Measurements from ENCODE around the gene TRPM2. TPM values are rescaled to one million over a fixed set of nuclear protein-coding genes. Genes with fewer than 3 reads are reported as not detected.

The TRPM2 gene
- total and polyA plus RNA-seq, 2 donors (not counting 3 experiments of a cell fraction or from before 2014, with no cell fraction given), result not detected

DNA sequence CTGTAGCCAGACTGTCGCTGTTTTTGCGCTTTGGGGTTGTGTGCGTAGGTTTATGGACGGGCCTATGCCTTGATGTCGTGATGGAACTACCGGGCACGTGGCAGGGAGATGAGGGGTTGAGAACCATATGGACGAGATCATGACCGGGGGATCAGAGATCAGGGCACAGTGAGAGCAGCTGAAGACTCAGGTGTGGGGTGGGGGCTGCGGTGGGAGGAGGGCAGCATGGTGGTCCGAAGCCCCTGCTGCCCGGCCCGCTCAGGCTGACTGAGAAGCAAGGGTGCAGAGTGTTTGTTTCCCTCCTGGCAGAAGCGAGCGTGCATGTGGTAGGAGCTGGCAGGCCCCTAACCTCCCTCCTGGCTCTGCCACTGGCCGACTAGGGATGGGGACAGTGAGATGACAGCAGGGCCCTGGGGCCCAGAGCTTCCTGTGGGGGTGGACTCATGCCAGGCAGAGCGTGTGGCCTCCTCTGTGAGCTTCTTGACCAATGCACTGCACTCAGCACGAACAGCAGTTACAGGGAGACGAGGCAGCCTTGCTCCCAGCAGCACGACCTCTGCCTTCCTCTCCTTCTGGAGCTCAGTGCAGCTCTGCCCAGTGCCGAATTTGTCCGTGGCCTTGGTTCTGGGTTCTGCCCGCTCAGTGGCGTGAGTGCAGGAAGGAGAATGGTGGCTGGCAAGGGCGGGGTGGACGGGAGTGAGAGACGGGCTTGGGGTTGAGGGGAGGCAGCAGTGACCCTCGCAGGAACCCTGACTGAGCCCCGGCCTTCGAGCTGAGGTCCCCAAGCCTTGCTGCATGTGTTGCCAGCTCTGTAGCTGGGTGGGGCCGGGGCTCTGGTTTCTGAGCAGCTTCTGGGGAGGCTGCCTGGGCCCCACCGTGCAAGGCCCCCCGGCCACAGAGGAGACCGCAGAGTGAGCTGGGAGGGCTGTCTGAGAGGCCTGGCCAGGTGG, 79.7 kb downstream of the TRPM2 start:
- ChIA-PET POLR2A (no interaction called here), CTCF (no interaction called here)
- H3K4me2 ChIP-seq (ENCODE audit: insufficient read depth, low read length), result no peak overlapping the region
- dilution Hi-C loops (cut with MboI; ENCODE audit: extremely low pct_ligation_motif_present, low sequenced_read_pairs) (no loop called here), intact Hi-C loops (cut with micrococcal nuclease) (no loop called here)
- no peak overlapping the region for H3K4me3 ChIP-seq (replicated peaks in 1 of 3; ENCODE audit: insufficient read depth in 1 of 3, low read depth in 1 of 3, low read length in 3 of 3)
- H4K20me1 ChIP-seq (replicated peaks; ENCODE audit: control insufficient read depth, extremely low read depth, insufficient read depth, low read length), result no peaks in the 10 kb centered on the region
- H3K9me3 ChIP-seq (replicated peaks; ENCODE audit: control insufficient read depth, insufficient read depth, low read length), result no peaks in the 10 kb centered on the region
- FAIRE-seq (no peak), DNase-seq (ENCODE audit: low read depth, low spot score) (no peak)
- H3K27ac ChIP-seq (ENCODE audit: insufficient read depth, low read depth, low read length), result no peak overlapping the region
- H2AFZ ChIP-seq (ENCODE audit: low read depth, low read length), result no peak overlapping the region
- H3K9ac ChIP-seq (replicated peaks; ENCODE audit: extremely low read depth, insufficient read depth, low read length), result no peak overlapping the region
- no TSS peak for BruUV-seq (replicated peaks)
- H3K27me3 ChIP-seq (ENCODE audit: control insufficient read depth in 2 of 2, insufficient read depth in 2 of 2, low read length in 2 of 2), result no peaks in the 10 kb centered on the region
- no peak for TF ChIP-seq GATA2 (IDR thresholded peaks at IDR 0.05; ENCODE audit: insufficient read depth, insufficient read length, low read depth, low read length)
- TF ChIP-seq, protein P1, sequence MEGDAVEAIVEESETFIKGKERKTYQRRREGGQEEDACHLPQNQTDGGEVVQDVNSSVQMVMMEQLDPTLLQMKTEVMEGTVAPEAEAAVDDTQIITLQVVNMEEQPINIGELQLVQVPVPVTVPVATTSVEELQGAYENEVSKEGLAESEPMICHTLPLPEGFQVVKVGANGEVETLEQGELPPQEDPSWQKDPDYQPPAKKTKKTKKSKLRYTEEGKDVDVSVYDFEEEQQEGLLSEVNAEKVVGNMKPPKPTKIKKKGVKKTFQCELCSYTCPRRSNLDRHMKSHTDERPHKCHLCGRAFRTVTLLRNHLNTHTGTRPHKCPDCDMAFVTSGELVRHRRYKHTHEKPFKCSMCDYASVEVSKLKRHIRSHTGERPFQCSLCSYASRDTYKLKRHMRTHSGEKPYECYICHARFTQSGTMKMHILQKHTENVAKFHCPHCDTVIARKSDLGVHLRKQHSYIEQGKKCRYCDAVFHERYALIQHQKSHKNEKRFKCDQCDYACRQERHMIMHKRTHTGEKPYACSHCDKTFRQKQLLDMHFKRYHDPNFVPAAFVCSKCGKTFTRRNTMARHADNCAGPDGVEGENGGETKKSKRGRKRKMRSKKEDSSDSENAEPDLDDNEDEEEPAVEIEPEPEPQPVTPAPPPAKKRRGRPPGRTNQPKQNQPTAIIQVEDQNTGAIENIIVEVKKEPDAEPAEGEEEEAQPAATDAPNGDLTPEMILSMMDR (IDR thresholded peaks at IDR 0.05; ENCODE audit: extremely low read depth in 1 of 2, insufficient read depth in 1 of 2, low read depth in 1 of 2, low read length in 2 of 2), result no peak
- no peak for TF ChIP-seq POLR2AphosphoS5 (IDR thresholded peaks at IDR 0.05; ENCODE audit: insufficient read depth, low read depth, low read length)
- TF ChIP-seq, protein P2, sequence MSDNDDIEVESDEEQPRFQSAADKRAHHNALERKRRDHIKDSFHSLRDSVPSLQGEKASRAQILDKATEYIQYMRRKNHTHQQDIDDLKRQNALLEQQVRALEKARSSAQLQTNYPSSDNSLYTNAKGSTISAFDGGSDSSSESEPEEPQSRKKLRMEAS (IDR thresholded peaks at IDR 0.05; ENCODE audit: insufficient read depth, insufficient read length), result no peak
- TF ChIP-seq POLR2A (IDR thresholded peaks at IDR 0.05; ENCODE audit: low read depth, low read length), result no peak
- TF ChIP-seq FOS (IDR thresholded peaks at IDR 0.05; ENCODE audit: borderline replicate concordance, insufficient read depth, low read length), result no peak
- TF ChIP-seq MYC (IDR thresholded peaks at IDR 0.05; ENCODE audit: low read depth, low read length), result no peak
- H3K4me1 ChIP-seq (ENCODE audit: control insufficient read depth, extremely low read depth, insufficient read depth, low read length), result no peaks in the 10 kb centered on the region
- H3K36me3 ChIP-seq (ENCODE audit: control insufficient read depth in 2 of 2, extremely low read depth in 1 of 2, insufficient read depth in 2 of 2, low read length in 2 of 2), result no peaks in the 10 kb centered on the region
- no peaks in the 10 kb centered on the region for H3K9me1 ChIP-seq (replicated peaks; ENCODE audit: control insufficient read depth, extremely low read depth, insufficient read depth, low read length)
- no peaks in the 10 kb centered on the region for H3K79me2 ChIP-seq (ENCODE audit: control insufficient read depth, insufficient read depth, low read length)

Data from endothelial cell of umbilical vein (primary cell).